KMS-11 (cell line): ENCODE measurements around the gene FBXO34.
A peak's percentile ranks its signal among the peaks of the same experiment; 100 is the strongest.

ENCODE experiments used
- H2AFZ ChIP-seq: fragments of 200-600 bp; sonication (generic); 2 replicates; pipeline ENCODE4 v1.6.1; 2016; ENCODE audit warnings: antibody characterized with exemption, mixed run types, low read depth
- H3K27ac ChIP-seq: fragments of 200-600 bp; sonication (generic); 2 replicates; pipeline ENCODE4 v1.6.1; 2016; ENCODE audit warnings: mild to moderate bottlenecking, mixed run types
- H3K27me3 ChIP-seq: fragments of 200-600 bp; sonication (generic); 2 replicates; pipeline ENCODE4 v1.6.1; 2017; ENCODE audit warnings: mild to moderate bottlenecking, low read depth, mixed run types, moderate library complexity; ENCODE audit not compliant: insufficient read depth
- H3K36me3 ChIP-seq: fragments of 200-600 bp; sonication (generic); 2 replicates; pipeline ENCODE4 v1.6.1; 2017; ENCODE audit warnings: mild to moderate bottlenecking, mixed run types; ENCODE audit not compliant: insufficient read depth
- H3K4me1 ChIP-seq: fragments of 200-600 bp; sonication (generic); 2 replicates; pipeline ENCODE4 v1.6.1; 2016; ENCODE audit warnings: mild to moderate bottlenecking, low read depth, mixed run types; ENCODE audit not compliant: poor library complexity, severe bottlenecking
- H3K4me2 ChIP-seq: fragments of 200-600 bp; sonication (generic); 2 replicates; pipeline ENCODE4 v1.7.0; 2016; ENCODE audit warnings: mild to moderate bottlenecking, mixed run types
- H3K4me3 ChIP-seq: fragments of 200-600 bp; sonication (generic); IDR thresholded peaks from 2 replicates; pipeline ENCODE4 v1.6.1; 2017; ENCODE audit warnings: low read depth, low read length, mixed read lengths; ENCODE audit not compliant: insufficient read depth
- H3K79me2 ChIP-seq: fragments of 200-600 bp; sonication (generic); 2 replicates; pipeline ENCODE4 v1.6.1; 2016; ENCODE audit warnings: low read depth, mixed run types; ENCODE audit not compliant: insufficient read depth
- H3K9ac ChIP-seq: fragments of 200-600 bp; sonication (generic); 2 replicates; pipeline ENCODE4 v1.6.1; 2016; ENCODE audit warnings: mild to moderate bottlenecking, mixed run types
- H4K20me1 ChIP-seq: fragments of 200-600 bp; sonication (generic); 2 replicates; pipeline ENCODE4 v1.6.1; 2016; ENCODE audit warnings: mild to moderate bottlenecking, mixed run types; ENCODE audit not compliant: insufficient read depth
- CTCF ChIP-seq: fragments of 200-600 bp; sonication (generic); conservative IDR thresholded peaks from 2 replicates; pipeline ENCODE4 v1.6.1; 2017; ENCODE audit warnings: low read depth, mild to moderate bottlenecking, antibody characterized with exemption, low read length, moderate library complexity, mixed read lengths

The FBXO34 gene

GRCh38 chr14:55333711-55334485 is 62.7 kb downstream of the FBXO34 start:
- H3K27me3 ChIP-seq = no peaks in the 10 kb centered on the region

GRCh38 chr14:55336162-55336561 is 64.9 kb downstream of the FBXO34 start:
- H4K20me1 ChIP-seq = no peaks in the 10 kb centered on the region
- H3K79me2 ChIP-seq = no peaks in the 10 kb centered on the region; the same call in 1 of the 2 replicates

More at GRCh38 chr14:55333711-55334485, 62.7 kb downstream of the FBXO34 start:
- Histone ChIP-seq H3K36me3 (no peaks in the 10 kb centered on the region), H4K20me1 (no peaks in the 10 kb centered on the region), H3K4me1 (peaks cover 31% of the 10 kb centered on the region), H3K27ac (no peak overlapping the region), H2AFZ (no peak overlapping the region), H3K9ac (no peak overlapping the region), H3K4me3 (no peak overlapping the region), H3K79me2 (no peaks in the 10 kb centered on the region; the same call in 1 of the 2 replicates), H3K4me2 (peak overlapping the region; percentile 75)
- TF ChIP-seq CTCF = no peak

GRCh38 chr14:55336691-55337090 is 65.5 kb downstream of the FBXO34 start:
- Histone ChIP-seq H3K4me2 (no peak overlapping the region), H3K9ac (no peak overlapping the region), H3K79me2 (no peaks in the 10 kb centered on the region; the same call in 1 of the 2 replicates), H4K20me1 (no peaks in the 10 kb centered on the region), H3K4me3 (no peak overlapping the region), H3K27me3 (no peaks in the 10 kb centered on the region), H2AFZ (no peak overlapping the region), H3K4me1 (peaks cover 40% of the 10 kb centered on the region), H3K27ac (no peak overlapping the region), H3K36me3 (no peaks in the 10 kb centered on the region)
- no peak for TF ChIP-seq CTCF

More at GRCh38 chr14:55336162-55336561, 64.9 kb downstream of the FBXO34 start:
- Histone ChIP-seq H3K27ac (no peak overlapping the region), H3K9ac (no peak overlapping the region), H2AFZ (no peak overlapping the region), H3K4me2 (no peak overlapping the region), H3K4me3 (no peak overlapping the region), H3K4me1 (peaks cover 41% of the 10 kb centered on the region), H3K27me3 (no peaks in the 10 kb centered on the region), H3K36me3 (no peaks in the 10 kb centered on the region)
- TF ChIP-seq CTCF = no peak

- H3K4me1 ChIP-seq = peaks cover 15% of the 10 kb centered on the region
- no peak overlapping the region for H3K9ac ChIP-seq
- H3K4me2 ChIP-seq = peak overlapping the region; percentile 29
- no peaks in the 10 kb centered on the region; the same call in 1 of the 2 replicates for H3K79me2 ChIP-seq
- no peaks in the 10 kb centered on the region for H3K36me3 ChIP-seq
- no peaks in the 10 kb centered on the region for H4K20me1 ChIP-seq
- no peak overlapping the region for H2AFZ ChIP-seq
- no peak for TF ChIP-seq CTCF
- no peak overlapping the region for H3K4me3 ChIP-seq
- no peaks in the 10 kb centered on the region for H3K27me3 ChIP-seq
- no peak overlapping the region for H3K27ac ChIP-seq
Observed at GRCh38 chr14:55339770-55340169, 68.5 kb downstream of the FBXO34 start.
